MCF 10A (cell line): ENCODE results near the gene B3GNT9. TPM values are rescaled to one million over a fixed set of nuclear protein-coding genes. Genes with fewer than 3 reads are reported as not detected.

Experiments used
- BruUV-seq: library from RNA; stranded (reverse); fragments of 400-500 nt; replicated peaks from 2 replicates; lab custom pipeline; 2021; lab: Mats Ljungman, UMichigan
- CTCF ChIA-PET: fragments of 300-600 bp; sonication (Branson Sonifier 250); formaldehyde crosslinking; extraction: SDS; loops from one replicate; lab custom pipeline; 2021; ENCODE audit warnings: antibody characterized with exemption, inconsistent platforms; lab: Yijun Ruan, JAX
- POLR2A ChIA-PET: fragments of 300-600, 350-650 bp; sonication (Branson Sonifier 250); formaldehyde crosslinking; extraction: SDS; loops from one replicate; lab custom pipeline; 2020; ENCODE audit warnings: antibody characterized with exemption, inconsistent platforms; lab: Yijun Ruan, JAX
- DNase-seq: peaks from one replicate; pipeline ENCODE4 v3.0.0-alpha.2; 2018; ENCODE audit not compliant: unreplicated experiment
- H3K27ac Mint-ChIP-seq: one replicate; pipeline ENCODE4 v1.8.0; 2022; ENCODE audit warnings: mild to moderate bottlenecking, low read depth, mixed read lengths; ENCODE audit not compliant: unreplicated experiment
- H3K27me3 Mint-ChIP-seq: one replicate; pipeline ENCODE4 v1.8.0; 2022; ENCODE audit warnings: mixed read lengths; ENCODE audit not compliant: insufficient read depth, unreplicated experiment
- H3K36me3 Mint-ChIP-seq: one replicate; pipeline ENCODE4 v1.8.0; 2022; ENCODE audit warnings: mild to moderate bottlenecking, moderate library complexity, mixed read lengths; ENCODE audit not compliant: insufficient read depth, unreplicated experiment
- H3K4me1 Mint-ChIP-seq: one replicate; pipeline ENCODE4 v1.8.0; 2022; ENCODE audit warnings: mixed read lengths; ENCODE audit not compliant: insufficient read depth, unreplicated experiment
- H3K4me3 Mint-ChIP-seq: one replicate; pipeline ENCODE4 v1.8.0; 2022; ENCODE audit warnings: mild to moderate bottlenecking, moderate library complexity, mixed read lengths; ENCODE audit not compliant: unreplicated experiment
- H3K9me3 Mint-ChIP-seq: one replicate; pipeline ENCODE4 v1.8.0; 2022; ENCODE audit warnings: mixed read lengths; ENCODE audit not compliant: unreplicated experiment
- CTCF ChIP-seq: fragments of 200-600 bp; IDR thresholded peaks from one replicate; pipeline ENCODE4 v1.8.0; 2022; ENCODE audit warnings: antibody characterized with exemption, mild to moderate bottlenecking; ENCODE audit not compliant: unreplicated experiment
- intact Hi-C: fragments of 100-400 bp; cut with micrococcal nuclease; formaldehyde crosslinking; loops from 2 replicates; pipeline ENCODE4 v1.14.1; 2022
- total RNA-seq: library from RNA; stranded (reverse); gene quantifications from 2 replicates; pipeline ENCODE4 v1.2.3, GENCODE V29; 2022

B3GNT9 gene
- total RNA-seq, 1 experiment from 2014 or later, result 0.84 TPM

DNA sequence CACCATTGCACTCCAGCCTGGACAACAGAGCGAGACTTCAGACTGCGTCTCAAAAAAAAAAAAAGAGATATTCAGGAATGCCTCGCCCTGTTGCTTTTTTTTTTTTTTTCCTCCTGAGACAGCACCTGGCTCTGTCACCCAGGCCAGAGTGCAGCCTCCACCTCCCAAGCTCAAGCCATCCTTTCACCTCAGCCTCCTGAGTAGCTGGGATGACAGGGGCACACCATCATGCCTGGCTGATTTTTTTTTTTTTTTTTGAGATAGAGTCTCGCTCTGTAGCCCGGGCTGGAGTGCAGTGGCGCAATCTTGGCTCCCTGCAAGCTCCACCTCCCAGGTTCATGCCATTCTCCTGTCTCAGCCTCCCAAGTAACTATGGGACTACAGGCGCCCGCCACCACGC lies 33.1 kb downstream of the B3GNT9 start:
- H3K27ac Mint-ChIP-seq, result no peak overlapping the region
- CTCF ChIA-PET, result interaction anchor here (0.6 to 1.9 kb wide), 4 partner anchors 11 to 244 kb away, joined by 3 to 5 read pairs (median 4); no protein-coding TSS in a partner anchor
- no peaks in the 10 kb centered on the region for H3K27me3 Mint-ChIP-seq
- DNase-seq, result no peak
- H3K4me1 Mint-ChIP-seq, result peaks cover 18% of the 10 kb centered on the region
- peaks cover 40% of the 10 kb centered on the region for H3K36me3 Mint-ChIP-seq
- intact Hi-C loops, result no loop called here
- H3K9me3 Mint-ChIP-seq, result no peaks in the 10 kb centered on the region
- POLR2A ChIA-PET, result interaction anchor here (0.6 kb wide), 1 partner anchor 149 kb away, joined by 3 read pairs; no protein-coding TSS in a partner anchor
- no peak overlapping the region for H3K4me3 Mint-ChIP-seq
- BruUV-seq, result no TSS peak
- TF ChIP-seq CTCF, result no peak

- Mint-ChIP-seq H3K27me3 (no peaks in the 10 kb centered on the region), H3K4me3 (no peak overlapping the region)
- DNase-seq, result no peak
These were observed 34.1 kb downstream of the B3GNT9 start for GRCh38 chr16:67116388-67117311.

GRCh38 chr16:67115639-67116038 lies 35.2 kb downstream of the B3GNT9 start:
- peaks cover 32% of the 10 kb centered on the region for H3K4me1 Mint-ChIP-seq
- no peaks in the 10 kb centered on the region for H3K9me3 Mint-ChIP-seq
- intact Hi-C loops, result no loop called here
- no peaks in the 10 kb centered on the region for H3K27me3 Mint-ChIP-seq
- H3K4me3 Mint-ChIP-seq, result no peak overlapping the region
- no peak for TF ChIP-seq CTCF
- ChIA-PET POLR2A (interaction anchor here (0.5 to 1.0 kb wide), 3 partner anchors 11 to 163 kb away, joined by 3 read pairs; partner anchors contain the start of genes FBXL8 and TRADD), CTCF (interaction anchor here (0.9 to 1.9 kb wide), 7 partner anchors 13 to 220 kb away, joined by 3 to 5 read pairs (median 4); no protein-coding TSS in a partner anchor)
- peaks cover 31% of the 10 kb centered on the region for H3K36me3 Mint-ChIP-seq
- no peak overlapping the region for H3K27ac Mint-ChIP-seq
- BruUV-seq, result no TSS peak
- peak; percentile 69 for DNase-seq

More at GRCh38 chr16:67116388-67117311, 34.1 kb downstream of the B3GNT9 start:
- peaks cover 40% of the 10 kb centered on the region for H3K36me3 Mint-ChIP-seq
- no peak overlapping the region for H3K27ac Mint-ChIP-seq
- H3K4me1 Mint-ChIP-seq, result peaks cover 24% of the 10 kb centered on the region
- intact Hi-C loops, result no loop called here
- ChIA-PET CTCF (interaction anchor here (0.9 to 1.9 kb wide), 7 partner anchors 12 to 140 kb away, joined by 3 to 5 read pairs (median 4); no protein-coding TSS in a partner anchor), POLR2A (interaction anchor here (0.7 to 1.0 kb wide), 2 partner anchors 12 to 16 kb away, joined by 3 read pairs; no protein-coding TSS in a partner anchor)
- TF ChIP-seq CTCF, result no peak
- BruUV-seq, result no TSS peak
- no peaks in the 10 kb centered on the region for H3K9me3 Mint-ChIP-seq

GRCh38 chr16:67114793-67115192 lies 36.0 kb downstream of the B3GNT9 start:
- Mint-ChIP-seq H3K4me1 (peaks cover 32% of the 10 kb centered on the region), H3K9me3 (no peaks in the 10 kb centered on the region), H3K27ac (no peak overlapping the region), H3K4me3 (no peak overlapping the region), H3K36me3 (peaks cover 25% of the 10 kb centered on the region), H3K27me3 (no peaks in the 10 kb centered on the region)
- POLR2A ChIA-PET, result interaction anchor here (0.6 to 0.7 kb wide), 2 partner anchors 25 to 133 kb away, joined by 3 read pairs; partner anchors contain the start of gene FHOD1
- no peak for DNase-seq
- no TSS peak for BruUV-seq
- CTCF ChIA-PET, result interaction anchor here (1.0 to 1.8 kb wide), 3 partner anchors 14 to 220 kb away, joined by 4 to 6 read pairs (median 4); no protein-coding TSS in a partner anchor
- TF ChIP-seq CTCF, result no peak
- intact Hi-C loops, result no loop called here
